CD4-positive, alpha-beta T cell treated with Interleukin-2 at 100 ng/mL for 4 hours (primary cell): ENCODE results near the gene SORL1.

Source experiments
- DNase-seq: peaks from one replicate; pipeline ENCODE4 v3.0.0-alpha.2; 2020; ENCODE audit warnings: low spot score

The SORL1 gene

GRCh38 chr11:121656328-121657090 lies 204.4 kb downstream of the SORL1 start:
- DNase-seq: no peak

DNA sequence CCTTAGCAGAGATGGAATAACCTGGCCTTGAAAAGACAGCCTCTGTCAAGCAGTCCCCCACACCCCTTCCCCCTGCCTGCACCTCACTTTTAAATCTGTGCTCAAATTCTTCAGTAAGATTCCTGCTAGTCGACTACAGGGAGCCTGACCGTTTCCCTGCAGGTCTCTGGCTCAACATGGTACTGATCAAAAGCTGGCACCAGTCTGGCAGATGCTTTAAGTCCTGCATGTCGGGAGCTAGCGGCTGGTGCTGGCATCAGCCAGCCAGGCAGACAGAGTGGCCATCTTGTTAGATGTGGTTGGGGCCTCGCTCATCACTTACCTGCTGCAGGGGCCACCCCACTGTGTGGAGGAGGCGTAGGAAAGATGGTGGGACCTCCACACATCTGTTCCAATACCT lies 205.0 kb downstream of the SORL1 start:
- DNase-seq: no peak

GRCh38 chr11:121659811-121660210 lies 207.7 kb downstream of the SORL1 start:
- no peak for DNase-seq

DNA sequence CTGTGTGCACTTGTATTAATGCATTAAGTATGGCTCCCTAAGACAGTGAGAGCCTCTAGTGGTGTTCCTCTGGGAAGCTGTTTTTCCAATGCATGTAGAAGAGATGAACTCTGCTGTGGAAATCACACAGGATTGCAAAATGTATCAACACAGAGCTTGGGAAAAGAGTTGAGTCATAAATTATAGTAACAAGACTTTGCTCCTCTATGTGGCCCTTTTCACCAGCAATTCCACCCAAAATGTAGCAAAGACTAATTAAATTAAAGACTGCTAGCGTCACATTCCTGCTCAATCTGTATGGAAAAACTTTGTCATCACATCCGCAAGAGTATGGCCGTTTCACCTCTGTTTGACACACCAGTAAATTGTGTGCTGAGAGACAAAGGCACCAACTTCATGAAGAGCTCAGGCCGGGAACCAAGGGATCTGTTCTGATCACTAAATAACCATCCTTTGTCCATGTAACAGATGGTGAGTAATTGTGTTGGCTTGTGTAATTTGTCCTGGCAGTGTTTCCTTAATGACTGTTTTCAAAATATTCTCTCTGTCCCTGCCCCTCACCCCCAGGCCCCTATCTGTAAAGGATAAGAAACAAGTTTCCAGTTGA lies 209.9 kb downstream of the SORL1 start:
- no peak for DNase-seq

- no peak for DNase-seq
Measured at GRCh38 chr11:121664144-121664543, 212.0 kb downstream of the SORL1 start.

DNA sequence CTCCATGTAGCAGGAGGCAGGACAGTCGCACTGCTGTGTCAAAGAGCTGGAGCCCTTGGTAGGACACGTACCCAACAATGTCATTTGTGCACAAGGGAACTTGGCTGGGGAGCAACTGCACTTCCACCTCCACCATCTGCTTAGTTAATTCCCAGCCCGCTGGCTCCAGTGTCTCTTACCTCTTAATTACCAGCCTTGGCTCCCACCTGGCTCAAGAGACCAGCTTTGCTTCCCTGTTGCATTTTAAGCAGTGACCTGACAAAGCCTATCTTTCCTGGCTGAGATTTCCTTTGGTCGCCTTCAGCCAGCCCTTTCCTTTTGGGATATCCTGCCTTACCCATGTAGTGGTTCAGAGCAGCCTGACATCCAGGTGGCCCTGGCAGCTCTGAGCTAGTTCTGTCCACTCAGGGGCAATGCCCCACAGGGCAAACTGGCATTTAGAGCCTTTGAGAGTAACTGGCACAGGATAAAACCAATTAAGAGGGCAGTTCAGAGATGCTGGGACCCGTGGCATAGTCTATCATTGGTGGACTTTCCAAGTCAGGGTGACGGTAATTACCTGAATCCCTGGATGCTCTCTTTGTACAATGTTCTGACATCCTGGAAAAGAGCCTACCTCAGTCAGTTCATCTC lies 213.2 kb downstream of the SORL1 start:
- DNase-seq: no peak

GRCh38 chr11:121667836-121668235 lies 215.7 kb downstream of the SORL1 start:
- DNase-seq: no peak

DNA sequence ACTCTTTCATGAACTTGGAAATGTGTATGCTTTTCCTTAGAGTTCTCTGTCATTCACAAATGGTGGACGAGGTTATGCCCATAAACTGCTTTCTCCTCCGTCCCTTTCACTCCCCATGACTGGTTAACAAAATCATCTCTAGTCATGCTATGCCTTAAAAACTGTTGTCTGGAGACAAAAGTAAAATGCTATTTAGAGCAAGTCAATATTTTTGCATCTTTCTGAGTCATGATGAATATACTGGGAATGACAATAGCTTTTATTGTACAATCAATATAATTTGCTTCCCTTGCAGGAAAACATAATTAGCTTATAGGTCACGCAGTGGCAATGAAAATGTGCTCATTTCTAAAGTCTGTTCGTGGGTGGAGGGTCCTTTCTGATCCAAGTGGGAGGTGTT lies 217.3 kb downstream of the SORL1 start:
- no peak for DNase-seq

GRCh38 chr11:121670266-121670665 lies 218.2 kb downstream of the SORL1 start:
- DNase-seq: no peak

- DNase-seq: no peak
Measured at GRCh38 chr11:121670805-121671282, 218.7 kb downstream of the SORL1 start.

DNA sequence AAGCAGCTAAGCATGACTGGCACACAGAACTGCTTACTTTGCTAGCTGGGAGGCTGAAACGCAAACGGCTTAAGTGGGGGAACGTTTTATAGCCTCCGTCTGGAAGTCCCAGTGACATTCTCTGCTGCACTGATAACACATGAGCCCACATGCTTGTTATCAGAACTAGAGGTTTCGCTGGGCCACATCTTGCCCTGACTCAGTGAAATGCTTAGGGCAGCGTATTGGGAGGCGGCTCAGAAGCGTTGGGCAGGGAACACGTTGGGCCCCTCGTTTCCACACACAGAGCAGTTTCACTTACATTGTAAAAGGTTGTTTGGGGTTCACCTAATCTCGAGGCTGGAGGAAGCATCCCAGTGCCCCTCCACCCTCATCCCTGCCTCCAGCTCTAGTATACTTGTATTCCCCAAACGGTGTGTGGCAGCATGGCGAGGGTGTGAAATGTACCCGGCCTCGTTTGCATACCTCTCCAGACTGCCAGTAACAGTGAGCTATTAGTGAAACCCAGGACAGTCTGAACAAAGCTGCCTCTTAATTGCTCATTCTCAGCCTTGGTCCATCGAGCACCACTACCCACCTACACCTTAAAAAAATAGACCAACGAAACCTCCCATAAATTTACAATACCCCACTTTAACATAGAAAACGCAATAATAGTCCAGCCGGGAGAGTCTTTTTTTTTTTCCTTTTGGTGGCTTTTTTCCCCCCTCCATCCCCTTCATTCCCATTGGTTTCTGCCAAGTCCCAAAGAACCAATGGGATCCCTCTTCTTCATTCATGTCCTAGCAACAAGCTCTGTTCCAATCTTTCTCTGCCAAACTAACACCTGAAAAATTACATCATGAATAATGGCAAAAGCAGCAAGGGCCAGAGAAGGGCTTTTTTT lies 219.4 kb downstream of the SORL1 start:
- DNase-seq: no peak

DNA sequence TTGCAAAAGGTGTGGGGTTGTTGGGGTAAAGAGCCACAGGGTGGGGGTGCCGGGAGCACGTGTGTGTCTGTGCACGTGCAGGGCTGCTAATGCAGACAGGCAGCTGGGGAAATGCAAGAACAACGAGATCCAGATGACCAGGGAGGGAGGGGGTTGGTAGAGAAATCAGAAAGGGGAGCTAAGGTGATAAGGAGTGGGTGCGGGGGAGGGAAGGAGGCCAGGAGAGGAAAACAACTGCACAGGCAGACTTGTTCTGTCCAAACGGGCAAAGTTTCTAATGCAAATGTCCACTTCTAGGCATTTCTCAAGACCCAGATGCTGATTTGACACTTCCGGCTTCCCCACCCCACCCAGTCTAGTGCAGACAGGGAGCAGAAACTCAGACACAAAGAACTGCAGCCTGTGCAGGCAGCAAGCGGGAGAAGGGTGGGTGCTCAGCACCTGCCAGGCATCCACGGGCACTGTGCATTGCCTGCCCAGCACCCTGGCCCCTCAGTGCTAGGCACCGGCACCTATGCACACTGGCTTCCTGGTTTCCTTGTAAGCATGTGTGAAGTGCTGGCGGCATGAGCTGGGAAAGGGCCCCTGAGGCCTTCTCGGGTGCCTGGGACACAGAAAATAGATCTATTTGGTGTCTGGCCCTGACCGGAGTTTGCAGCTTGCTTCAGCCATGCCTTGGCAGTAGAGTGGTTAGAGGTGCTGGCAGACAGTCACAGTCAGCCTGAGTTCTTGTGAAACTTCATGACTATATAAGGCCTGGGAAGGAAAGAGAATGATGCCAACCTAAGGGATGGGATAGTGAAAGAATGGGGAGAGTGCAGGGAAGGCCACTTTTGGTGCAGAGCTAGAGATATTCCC lies 220.7 kb downstream of the SORL1 start:
- DNase-seq: no peak

DNA sequence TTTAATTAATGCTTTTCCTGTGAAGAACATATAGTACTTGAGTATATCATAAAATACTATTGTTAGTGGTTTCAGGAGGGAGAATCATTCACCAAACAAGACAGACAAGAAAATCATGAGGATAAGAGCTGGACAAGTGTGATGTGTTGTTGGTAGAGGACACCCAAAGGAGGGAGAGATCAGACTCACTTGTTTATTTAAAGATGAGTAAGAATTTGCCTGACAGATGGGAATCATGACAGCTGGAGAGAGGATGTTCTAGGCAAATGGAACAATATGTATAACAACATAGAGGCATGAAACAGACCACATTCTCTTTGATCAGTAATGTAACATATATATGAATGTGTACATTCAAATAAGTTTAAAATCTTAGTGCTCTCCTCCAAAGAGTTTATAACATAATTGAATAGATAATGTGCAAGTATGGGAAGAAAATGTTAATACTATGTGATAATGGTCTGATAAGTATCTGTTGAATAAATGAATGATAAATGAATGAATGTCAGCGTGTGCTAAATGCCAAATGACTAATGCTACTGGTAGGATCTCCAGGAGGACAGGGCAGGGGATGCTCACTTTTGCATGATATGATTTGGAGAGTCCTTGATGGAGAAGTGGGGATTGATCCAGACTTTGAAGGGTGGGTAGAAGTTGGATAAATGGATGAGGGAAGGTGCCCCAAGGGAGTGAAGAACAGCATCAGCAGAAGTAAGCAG lies 229.6 kb downstream of the SORL1 start:
- DNase-seq: no peak
